Kidney (tissue), 14 donors: ENCODE measurements around the gene BLVRA. TPM values are rescaled to one million over a fixed set of nuclear protein-coding genes. Genes with fewer than 3 reads are reported as not detected.

Experiments used
- DNase-seq, 5 donors: peaks; one replicate each; pipeline ENCODE4 v3.0.0-alpha.2; 2013 to 2020
- FAIRE-seq: peaks from 2 replicates; lab custom pipeline; 2012; peaks lifted over from hg19 to GRCh38; lab: Jason Lieb, UNC
- H3K27ac ChIP-seq, 2 donors: one replicate each; pipeline ENCODE4 v1.7.0; 2013; ENCODE audit warnings: low read depth in 2 of 2, low read length in 2 of 2, inconsistent platforms in 1 of 2
- H3K27me3 ChIP-seq: one replicate; pipeline ENCODE4 v1.7.1; 2013; ENCODE audit warnings: low read length, inconsistent platforms; ENCODE audit not compliant: control insufficient read depth, insufficient read depth
- H3K36me3 ChIP-seq, 3 donors: one replicate each; pipeline versions ENCODE4 v1.7.0 to v1.7.1; 2013; ENCODE audit warnings: low read length in 3 of 3, control low read depth in 1 of 3, inconsistent platforms in 1 of 3; ENCODE audit not compliant: insufficient read depth in 3 of 3, control insufficient read depth in 2 of 3
- H3K4me1 ChIP-seq, 3 donors: one replicate each; pipeline versions ENCODE4 v1.7.0 to v1.7.1; 2013; ENCODE audit warnings: low read length in 3 of 3, inconsistent platforms in 1 of 3, low read depth in 1 of 3; ENCODE audit not compliant: control insufficient read depth in 2 of 3, insufficient read depth in 2 of 3
- H3K4me3 ChIP-seq, 3 donors: one replicate each; pipeline versions ENCODE4 v1.7.0 to v1.8.1; 2013; ENCODE audit warnings: low read length in 3 of 3, control low read depth in 1 of 3, inconsistent platforms in 1 of 3
- H3K9ac ChIP-seq, 3 donors: one replicate each; pipeline versions ENCODE4 v1.7.0 to v1.7.1; 2013; ENCODE audit warnings: low read length in 3 of 3, control low read depth in 1 of 3, inconsistent platforms in 1 of 3
- H3K9me3 ChIP-seq, 3 donors: one replicate each; pipeline versions ENCODE4 v1.7.0 to v1.7.1; 2013; ENCODE audit warnings: low read length in 3 of 3, control low read depth in 1 of 3, inconsistent platforms in 1 of 3; ENCODE audit not compliant: control insufficient read depth in 2 of 3, insufficient read depth in 1 of 3
- intact Hi-C: fragments of 100-400 bp; cut with DNase I; formaldehyde crosslinking; loops from one replicate; pipeline ENCODE4 v1.11.1; 2022
- polyA plus RNA-seq: library from polyadenylated mRNA; stranded (reverse); fragments of 350-450 nt; fragmentation: Illumina TruSeq; extraction: RNeasy Lipid Tissue Mini Kit (QIAGEN cat#74804); gene quantifications from one replicate; pipeline ENCODE4 v1.2.3, GENCODE V29; 2014; ENCODE audit warnings: low read depth, low replicate concordance; ENCODE audit not compliant: insufficient read depth
- total RNA-seq: library from RNA; stranded (reverse); fragmentation: NEBNext Ultra II Directional; extraction: Animal tissue kit (Norgen Biotek cat#: 25700); gene quantifications from one replicate; pipeline ENCODE4 v1.2.1, GENCODE V29; 2021
- TF ChIP-seq, protein P1 (sequence below): IDR thresholded peaks from 3 replicates; pipeline ENCODE4 v1.5.1; 2012; ENCODE audit warnings: mild to moderate bottlenecking, moderate library complexity, borderline replicate concordance; ENCODE audit not compliant: insufficient read depth; ENCODE audit errors: extremely low read depth
- donor health status: control.
- donor health status: control.
- donor health status: control.
- donor health status: control.
- donor health status: control.
- donor health status: DM: yes; HTN: yes; CAD: no.
- donor health status: Normal renal cell carcinoma (clear cell type).

BLVRA gene
- total and polyA plus RNA-seq, 2 donors from 2014 or later: 69.6 to 86.9 TPM

DNA sequence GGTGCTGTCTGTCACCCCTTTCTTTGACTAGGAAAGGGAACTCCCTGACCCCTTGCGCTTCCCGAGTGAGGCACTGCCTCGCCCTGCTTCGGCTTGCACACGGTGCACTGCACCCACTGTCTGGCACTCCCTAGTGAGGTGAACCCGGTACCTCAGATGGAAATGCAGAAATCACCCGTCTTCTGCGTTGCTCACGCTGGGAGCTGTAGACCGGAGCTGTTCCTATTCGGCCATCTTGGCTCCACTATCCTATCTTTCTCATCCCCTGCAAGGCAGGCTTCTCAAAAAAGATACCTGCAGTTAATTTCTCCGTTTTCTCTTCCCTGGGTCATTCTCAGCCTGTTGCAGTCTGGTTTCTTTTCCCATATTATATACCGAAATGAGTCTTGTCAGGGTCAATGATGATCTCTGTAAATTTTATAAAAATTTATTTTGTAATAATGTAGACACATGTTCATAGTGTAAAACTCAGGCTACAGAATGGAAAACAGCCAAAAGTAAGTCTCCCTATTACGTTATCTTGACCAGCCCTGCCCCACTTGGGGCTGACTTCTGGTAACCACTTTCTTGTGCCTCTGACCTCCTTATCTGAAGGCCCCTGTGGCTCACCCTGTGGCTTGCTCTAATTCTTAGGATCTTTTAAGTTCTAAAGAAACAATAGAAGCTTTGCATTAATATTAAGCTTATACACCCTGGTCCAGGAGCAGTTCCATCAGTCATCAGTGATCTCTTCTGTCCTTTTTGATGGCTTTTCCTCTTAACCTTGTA lies 20.7 kb downstream of the BLVRA start:
- intact Hi-C loops: no loop called here
- Histone ChIP-seq H3K36me3 (peaks cover 0 to 4% (median 2%) of the 10 kb centered on the region in 3 donors), H3K9me3 (no peaks in the 10 kb centered on the region), H3K27ac (no peak overlapping the region), H3K27me3 (no peaks in the 10 kb centered on the region), H3K4me3 (no peak overlapping the region), H3K9ac (no peak overlapping the region), H3K4me1 (peaks cover 0 to 9% (median 9%) of the 10 kb centered on the region in 3 donors)
- DNase-seq (no peak), FAIRE-seq (no peak)
- TF ChIP-seq, protein P1, sequence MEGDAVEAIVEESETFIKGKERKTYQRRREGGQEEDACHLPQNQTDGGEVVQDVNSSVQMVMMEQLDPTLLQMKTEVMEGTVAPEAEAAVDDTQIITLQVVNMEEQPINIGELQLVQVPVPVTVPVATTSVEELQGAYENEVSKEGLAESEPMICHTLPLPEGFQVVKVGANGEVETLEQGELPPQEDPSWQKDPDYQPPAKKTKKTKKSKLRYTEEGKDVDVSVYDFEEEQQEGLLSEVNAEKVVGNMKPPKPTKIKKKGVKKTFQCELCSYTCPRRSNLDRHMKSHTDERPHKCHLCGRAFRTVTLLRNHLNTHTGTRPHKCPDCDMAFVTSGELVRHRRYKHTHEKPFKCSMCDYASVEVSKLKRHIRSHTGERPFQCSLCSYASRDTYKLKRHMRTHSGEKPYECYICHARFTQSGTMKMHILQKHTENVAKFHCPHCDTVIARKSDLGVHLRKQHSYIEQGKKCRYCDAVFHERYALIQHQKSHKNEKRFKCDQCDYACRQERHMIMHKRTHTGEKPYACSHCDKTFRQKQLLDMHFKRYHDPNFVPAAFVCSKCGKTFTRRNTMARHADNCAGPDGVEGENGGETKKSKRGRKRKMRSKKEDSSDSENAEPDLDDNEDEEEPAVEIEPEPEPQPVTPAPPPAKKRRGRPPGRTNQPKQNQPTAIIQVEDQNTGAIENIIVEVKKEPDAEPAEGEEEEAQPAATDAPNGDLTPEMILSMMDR: no peak

DNA sequence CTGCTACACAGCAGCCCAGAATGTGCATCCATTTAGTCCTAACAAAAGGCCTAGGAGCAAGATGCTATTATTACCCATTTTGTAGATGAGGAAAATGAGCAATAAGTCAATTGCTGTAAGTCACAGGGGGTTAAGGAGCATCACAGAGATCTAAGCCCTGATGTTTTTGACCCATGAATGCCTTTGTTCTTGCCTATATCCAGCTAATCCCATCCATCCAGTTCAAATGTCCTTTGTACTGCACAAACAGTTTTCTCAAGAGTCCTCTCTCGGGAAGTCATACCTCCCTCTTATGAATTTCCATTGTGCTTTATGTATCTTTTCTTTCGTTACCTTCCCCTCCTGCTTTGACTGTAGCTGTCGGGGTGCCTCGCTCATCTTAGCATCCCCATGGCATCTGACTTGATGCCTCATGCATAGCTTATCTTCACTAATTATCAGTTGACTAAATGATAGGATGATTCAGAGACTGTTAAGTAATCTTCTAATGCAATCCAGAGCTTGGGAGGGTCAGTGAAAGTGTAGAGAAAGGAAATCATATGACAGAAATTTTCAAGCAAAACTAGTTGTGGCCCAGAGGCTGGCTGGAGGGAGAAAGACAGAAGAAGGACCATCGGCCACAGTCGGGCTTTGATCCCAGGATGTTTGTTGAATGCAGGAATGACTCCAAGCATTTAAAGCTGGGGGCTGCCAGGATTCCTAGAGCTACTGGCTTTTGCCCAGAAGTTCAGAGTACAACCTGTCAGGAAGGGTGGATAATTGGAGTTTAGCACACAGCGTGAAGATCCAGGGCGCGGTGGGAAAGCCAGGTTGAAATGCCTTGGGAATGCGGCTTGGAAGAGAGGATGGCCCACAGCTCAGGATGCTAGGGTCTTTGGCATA lies 23.5 kb downstream of the BLVRA start:
- Histone ChIP-seq H3K9ac (no peak overlapping the region), H3K27me3 (no peaks in the 10 kb centered on the region), H3K4me1 (peaks cover 0 to 16% (median 10%) of the 10 kb centered on the region in 3 donors), H3K9me3 (no peaks in the 10 kb centered on the region), H3K27ac (no peak overlapping the region), H3K4me3 (peak overlapping the region in 1 of 3 donors; percentile 22), H3K36me3 (peaks cover 0 to 4% (median 2%) of the 10 kb centered on the region in 3 donors)
- DNase-seq (no peak), FAIRE-seq (no peak)
- TF ChIP-seq, protein P1: no peak
- intact Hi-C loops: no loop called here

DNA sequence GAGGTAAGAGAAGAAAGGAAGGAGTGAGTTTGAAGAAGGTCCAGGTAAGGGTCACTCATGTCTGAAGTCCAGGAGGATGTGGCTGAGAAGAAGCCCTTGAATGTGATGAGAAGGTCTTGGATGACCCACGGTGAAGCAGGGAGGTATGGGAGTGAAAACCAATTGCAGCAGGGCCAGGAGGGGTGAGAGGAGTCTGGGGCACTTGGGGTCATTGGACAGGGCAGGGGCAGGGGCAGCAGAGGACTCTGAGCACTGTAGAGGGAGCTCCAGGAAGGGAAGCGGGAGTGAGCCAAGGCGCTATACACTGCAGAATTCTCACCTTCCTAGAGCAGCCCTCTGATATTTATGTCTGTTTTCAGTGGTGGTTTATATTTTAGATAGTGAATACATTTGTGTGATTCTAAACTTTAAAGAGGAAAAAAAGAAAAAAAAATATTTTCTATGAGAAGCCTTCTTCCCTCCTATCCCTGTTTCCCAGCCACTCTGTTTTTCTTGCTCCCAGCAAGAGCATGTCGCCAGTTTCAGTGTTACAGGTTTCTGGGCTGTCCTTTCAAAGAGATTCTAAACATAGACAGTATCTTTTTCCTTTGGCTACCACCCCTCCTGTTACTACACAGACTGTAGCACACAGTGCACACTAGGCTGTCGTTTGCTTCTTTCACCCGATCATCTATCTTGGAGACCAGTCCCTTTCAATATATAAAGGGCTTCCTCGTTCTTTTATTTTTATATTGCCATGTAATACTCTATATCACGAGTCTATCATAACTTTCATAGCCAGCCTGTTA lies 24.5 kb downstream of the BLVRA start:
- Histone ChIP-seq H3K9me3 (no peaks in the 10 kb centered on the region), H3K4me1 (peaks cover 0 to 16% (median 10%) of the 10 kb centered on the region in 3 donors), H3K27me3 (no peaks in the 10 kb centered on the region), H3K36me3 (peaks cover 0 to 4% (median 3%) of the 10 kb centered on the region in 3 donors), H3K27ac (no peak overlapping the region), H3K9ac (no peak overlapping the region), H3K4me3 (peak overlapping the region in 1 of 3 donors; percentile 22)
- intact Hi-C loops: no loop called here
- FAIRE-seq (no peak), DNase-seq (no peak)
- TF ChIP-seq, protein P1: no peak
